ENCODE measurements around the gene MMP1.

DNA sequence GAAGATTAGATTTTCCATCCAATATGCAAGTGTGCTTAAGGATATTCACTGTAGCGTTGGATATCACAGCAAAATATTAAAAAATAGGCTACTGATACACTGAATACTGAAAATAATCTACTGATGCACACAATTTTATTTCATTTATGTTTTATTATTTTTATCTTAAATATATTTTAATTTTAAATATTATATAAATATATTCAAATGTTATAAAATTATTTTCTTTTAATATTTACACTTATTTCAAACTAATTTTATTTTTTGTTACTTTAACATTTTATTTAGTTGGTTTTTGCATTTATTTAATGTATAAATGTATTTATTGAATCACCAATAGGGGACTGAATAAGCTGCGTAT, 33.1 kb upstream of the MMP1 start:
- TF ChIP-seq, protein P1, sequence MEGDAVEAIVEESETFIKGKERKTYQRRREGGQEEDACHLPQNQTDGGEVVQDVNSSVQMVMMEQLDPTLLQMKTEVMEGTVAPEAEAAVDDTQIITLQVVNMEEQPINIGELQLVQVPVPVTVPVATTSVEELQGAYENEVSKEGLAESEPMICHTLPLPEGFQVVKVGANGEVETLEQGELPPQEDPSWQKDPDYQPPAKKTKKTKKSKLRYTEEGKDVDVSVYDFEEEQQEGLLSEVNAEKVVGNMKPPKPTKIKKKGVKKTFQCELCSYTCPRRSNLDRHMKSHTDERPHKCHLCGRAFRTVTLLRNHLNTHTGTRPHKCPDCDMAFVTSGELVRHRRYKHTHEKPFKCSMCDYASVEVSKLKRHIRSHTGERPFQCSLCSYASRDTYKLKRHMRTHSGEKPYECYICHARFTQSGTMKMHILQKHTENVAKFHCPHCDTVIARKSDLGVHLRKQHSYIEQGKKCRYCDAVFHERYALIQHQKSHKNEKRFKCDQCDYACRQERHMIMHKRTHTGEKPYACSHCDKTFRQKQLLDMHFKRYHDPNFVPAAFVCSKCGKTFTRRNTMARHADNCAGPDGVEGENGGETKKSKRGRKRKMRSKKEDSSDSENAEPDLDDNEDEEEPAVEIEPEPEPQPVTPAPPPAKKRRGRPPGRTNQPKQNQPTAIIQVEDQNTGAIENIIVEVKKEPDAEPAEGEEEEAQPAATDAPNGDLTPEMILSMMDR (IDR thresholded peaks at IDR 0.05; ENCODE audit: low read length): no peak
- no peak for TF ChIP-seq EZH2 (IDR thresholded peaks at IDR 0.05; ENCODE audit: borderline replicate concordance, low read length)

Data from OCI-LY1 (cell line).